Neural progenitor cell (in vitro differentiated cells): ENCODE measurements around the gene RMDN2. TPM values are rescaled to one million over a fixed set of nuclear protein-coding genes. Genes with fewer than 3 reads are reported as not detected.

ENCODE experiments used
- DNase-seq: peaks from one replicate; pipeline ENCODE4 v3.0.0-alpha.2; 2016; ENCODE audit warnings: low spot score
- H2AFZ ChIP-seq: fragments of 200-600 bp; sonication (generic); replicated peaks from 2 replicates; pipeline ENCODE4 v1.6.1; 2016; ENCODE audit warnings: antibody characterized with exemption
- H3F3A ChIP-seq: fragments of 200-600 bp; sonication (generic); 2 replicates; pipeline ENCODE4 v1.6.1; 2016; ENCODE audit warnings: antibody characterized with exemption, low read depth
- H3K27ac ChIP-seq: fragments of 200-600 bp; sonication (generic); 2 replicates; pipeline ENCODE4 v1.5.1; 2016; ENCODE audit warnings: mild to moderate bottlenecking
- H3K27me3 ChIP-seq: fragments of 200-600 bp; sonication (generic); 2 replicates; pipeline ENCODE4 v1.6.1; 2016; ENCODE audit warnings: mild to moderate bottlenecking, moderate library complexity
- H3K36me3 ChIP-seq: fragments of 200-600 bp; sonication (generic); 2 replicates; pipeline ENCODE4 v1.5.1; 2016
- H3K4me1 ChIP-seq: fragments of 200-600 bp; sonication (generic); 2 replicates; pipeline ENCODE4 v1.6.1; 2016; ENCODE audit warnings: mixed run types
- H3K4me2 ChIP-seq: fragments of 200-600 bp; sonication (generic); 2 replicates; pipeline ENCODE4 v1.6.1; 2016
- H3K4me3 ChIP-seq: fragments of 200-600 bp; sonication (generic); 2 replicates; pipeline ENCODE4 v1.5.1; 2016
- H3K79me2 ChIP-seq: fragments of 200-600 bp; sonication (generic); 2 replicates; pipeline ENCODE4 v1.6.1; 2016; ENCODE audit warnings: low read depth
- H3K9ac ChIP-seq: fragments of 200-600 bp; sonication (generic); 2 replicates; pipeline ENCODE4 v1.6.1; 2016
- H3K9me3 ChIP-seq: fragments of 200-600 bp; sonication (generic); 2 replicates; pipeline ENCODE4 v1.5.1; 2016; ENCODE audit warnings: low read depth
- H4K20me1 ChIP-seq: fragments of 200-600 bp; sonication (generic); 2 replicates; pipeline ENCODE4 v1.6.1; 2016; ENCODE audit warnings: low read depth
- H3K27ac Mint-ChIP-seq: 3 replicates; pipeline ENCODE4 v1.8.0; 2021; ENCODE audit warnings: mixed read lengths
- H3K27me3 Mint-ChIP-seq: 2 replicates; pipeline ENCODE4 v1.8.0; 2022; ENCODE audit warnings: low read depth, mild to moderate bottlenecking, inconsistent platforms, moderate library complexity, mixed read lengths; ENCODE audit not compliant: insufficient read depth
- H3K36me3 Mint-ChIP-seq: 3 replicates; pipeline ENCODE4 v1.8.0; 2021; ENCODE audit warnings: mixed read lengths
- H3K4me1 Mint-ChIP-seq: 3 replicates; pipeline ENCODE4 v1.8.0; 2021; ENCODE audit warnings: mixed read lengths
- H3K4me3 Mint-ChIP-seq: 3 replicates; pipeline ENCODE4 v1.8.0; 2021; ENCODE audit warnings: mild to moderate bottlenecking, moderate library complexity, mixed read lengths
- H3K9me3 Mint-ChIP-seq: 3 replicates; pipeline ENCODE4 v1.8.0; 2020; ENCODE audit warnings: mixed read lengths
- CTCF ChIP-seq: fragments of 200-600 bp; sonication (generic); IDR thresholded peaks from 2 replicates; pipeline ENCODE4 v1.5.1; 2017; ENCODE audit warnings: antibody characterized with exemption, mild to moderate bottlenecking
- EZH2 ChIP-seq: fragments of 200-600 bp; sonication (generic); IDR thresholded peaks from 2 replicates; pipeline ENCODE4 v1.6.1; 2017; ENCODE audit warnings: antibody characterized with exemption, mild to moderate bottlenecking, moderate library complexity
- EZH2phosphoT487 ChIP-seq: fragments of 200-600 bp; sonication (generic); IDR thresholded peaks from 2 replicates; pipeline ENCODE4 v1.6.1; 2017; ENCODE audit warnings: antibody characterized with exemption
- total RNA-seq: library from RNA; depleted of rRNA; stranded (reverse); fragments of >200 nt; gene quantifications from 2 replicates; pipeline ENCODE4 v1.2.3, GENCODE V29; 2015; ENCODE audit warnings: low replicate concordance

The RMDN2 gene
- total RNA-seq, 1 donor from 2014 or later = 10.3 TPM

- Histone ChIP-seq H3K4me1 (peaks cover 5% of the 10 kb centered on the region), H3K27ac (no peak overlapping the region), H3K9me3 (no peaks in the 10 kb centered on the region), H3K27me3 (no peaks in the 10 kb centered on the region), H3K79me2 (no peaks in the 10 kb centered on the region), H4K20me1 (no peaks in the 10 kb centered on the region), H3K9ac (no peak overlapping the region), H3K4me3 (no peak overlapping the region), H3K36me3 (no peaks in the 10 kb centered on the region), H2AFZ (no peak overlapping the region), H3F3A (no peaks in the 10 kb centered on the region), H3K4me2 (no peak overlapping the region)
- H3K4me3 Mint-ChIP-seq = no peak overlapping the region
- no peak for DNase-seq
- TF ChIP-seq CTCF (peak; percentile 19), EZH2phosphoT487 (no peak)
- no peaks in the 10 kb centered on the region for H3K9me3 Mint-ChIP-seq
- no peaks in the 10 kb centered on the region for H3K36me3 Mint-ChIP-seq
- no peaks in the 10 kb centered on the region for H3K27me3 Mint-ChIP-seq
- no peak overlapping the region for H3K27ac Mint-ChIP-seq
- no peaks in the 10 kb centered on the region for H3K4me1 Mint-ChIP-seq
Observed at GRCh38 chr2:37984589-37984988, 59.5 kb downstream of the RMDN2 start.

- H3K4me1 Mint-ChIP-seq = no peaks in the 10 kb centered on the region
- Histone ChIP-seq H3K9me3 (no peaks in the 10 kb centered on the region), H2AFZ (no peak overlapping the region), H3F3A (no peaks in the 10 kb centered on the region), H3K36me3 (no peaks in the 10 kb centered on the region), H3K4me3 (no peak overlapping the region), H3K79me2 (no peaks in the 10 kb centered on the region), H3K4me2 (no peak overlapping the region), H3K9ac (no peak overlapping the region), H3K27ac (no peak overlapping the region), H4K20me1 (no peaks in the 10 kb centered on the region), H3K4me1 (peaks cover 5% of the 10 kb centered on the region), H3K27me3 (no peaks in the 10 kb centered on the region)
- H3K4me3 Mint-ChIP-seq = no peak overlapping the region
- no peak for DNase-seq
- H3K36me3 Mint-ChIP-seq = no peaks in the 10 kb centered on the region
- H3K27ac Mint-ChIP-seq = no peak overlapping the region
- H3K27me3 Mint-ChIP-seq = no peaks in the 10 kb centered on the region
- H3K9me3 Mint-ChIP-seq = no peaks in the 10 kb centered on the region
- TF ChIP-seq EZH2 (no peak), CTCF (no peak), EZH2phosphoT487 (no peak)
Observed at GRCh38 chr2:37985333-37985732, 60.2 kb downstream of the RMDN2 start.

- no peak overlapping the region for H3K4me3 Mint-ChIP-seq
- TF ChIP-seq EZH2 = no peak
- TF ChIP-seq EZH2phosphoT487 = no peak
- no peak for TF ChIP-seq CTCF
- no peaks in the 10 kb centered on the region for H3K9me3 ChIP-seq
- no peaks in the 10 kb centered on the region for H3K27me3 ChIP-seq
- no peaks in the 10 kb centered on the region for H3K36me3 ChIP-seq
- no peaks in the 10 kb centered on the region for H3F3A ChIP-seq
- H3K27ac ChIP-seq = no peak overlapping the region
- H3K4me2 ChIP-seq = no peak overlapping the region
- no peak overlapping the region for H3K9ac ChIP-seq
- no peaks in the 10 kb centered on the region for H3K36me3 Mint-ChIP-seq
- H3K9me3 Mint-ChIP-seq = no peaks in the 10 kb centered on the region
- peaks cover 5% of the 10 kb centered on the region for H3K4me1 ChIP-seq
- H3K4me1 Mint-ChIP-seq = no peaks in the 10 kb centered on the region
- no peak overlapping the region for H2AFZ ChIP-seq
- no peaks in the 10 kb centered on the region for H3K79me2 ChIP-seq
- DNase-seq = no peak
- no peak overlapping the region for H3K27ac Mint-ChIP-seq
- no peak overlapping the region for H3K4me3 ChIP-seq
- no peaks in the 10 kb centered on the region for H4K20me1 ChIP-seq
- H3K27me3 Mint-ChIP-seq = no peaks in the 10 kb centered on the region
Observed at GRCh38 chr2:37987098-37987775, 62.1 kb downstream of the RMDN2 start.
